ENCODE data around the gene SLC6A1.

The SLC6A1 gene

DNA sequence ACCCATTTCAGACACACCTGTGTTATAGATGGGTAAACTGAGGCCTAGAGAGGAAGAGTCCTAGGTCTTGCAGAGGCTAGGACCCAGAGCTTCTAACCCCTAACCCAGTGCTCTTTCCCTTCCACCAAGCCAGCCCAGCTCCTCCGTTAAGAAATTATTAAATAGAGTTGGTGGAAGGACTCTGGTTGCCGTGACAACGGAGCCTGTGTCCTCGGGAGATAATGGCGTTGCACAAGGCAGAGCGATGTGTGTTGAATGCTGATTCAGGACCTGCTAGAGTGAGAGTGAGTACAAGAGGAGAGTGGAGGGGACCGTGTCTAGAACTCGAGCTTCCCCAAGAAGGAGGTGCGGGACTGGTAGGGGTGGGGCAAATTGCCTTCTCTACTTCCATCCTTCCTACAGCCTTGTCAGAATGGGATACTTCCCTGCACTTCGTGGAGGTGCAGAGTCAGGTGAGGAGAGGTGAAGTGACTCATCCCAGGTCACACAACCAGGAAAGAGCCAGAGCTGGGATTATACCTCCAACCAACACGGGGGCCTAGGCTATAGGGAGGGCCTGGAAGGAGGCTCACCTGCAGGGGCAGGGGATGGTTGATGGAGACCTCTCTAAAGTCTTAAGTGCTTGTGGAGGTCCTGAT lies 8.6 kb downstream of the SLC6A1 start:
- no peak for ATAC-seq
- TF ChIP-seq ZNF565 (CRISPR knock-in tag; conservative IDR thresholded peaks at IDR 0.05; ENCODE audit: low read depth) (no peak), RARB (CRISPR knock-in tag; IDR thresholded peaks at IDR 0.05) (no peak), ZC3H10 (CRISPR knock-in tag; IDR thresholded peaks at IDR 0.05) (no peak), SNAI2 (CRISPR knock-in tag; IDR thresholded peaks at IDR 0.05) (no peak), ZNF70 (CRISPR knock-in tag; IDR thresholded peaks at IDR 0.05) (no peak), ZFP30 (CRISPR knock-in tag; IDR thresholded peaks at IDR 0.05) (no peak), ZNF8 (CRISPR knock-in tag; IDR thresholded peaks at IDR 0.05) (no peak), ARNTL (CRISPR knock-in tag; IDR thresholded peaks at IDR 0.05; ENCODE audit: borderline replicate concordance, low read depth) (no peak), PPARA (CRISPR knock-in tag; IDR thresholded peaks at IDR 0.05; ENCODE audit: borderline replicate concordance) (no peak), ZFP3 (CRISPR knock-in tag; IDR thresholded peaks at IDR 0.05) (no peak), TOX (CRISPR knock-in tag; IDR thresholded peaks at IDR 0.05; ENCODE audit: borderline replicate concordance) (no peak), GLIS3 (CRISPR knock-in tag; IDR thresholded peaks at IDR 0.05) (no peak), ESRRG (CRISPR knock-in tag; IDR thresholded peaks at IDR 0.05) (no peak), TCF4 (CRISPR knock-in tag; IDR thresholded peaks at IDR 0.05; ENCODE audit: borderline replicate concordance) (no peak)
- TF ChIP-seq, protein P1, sequence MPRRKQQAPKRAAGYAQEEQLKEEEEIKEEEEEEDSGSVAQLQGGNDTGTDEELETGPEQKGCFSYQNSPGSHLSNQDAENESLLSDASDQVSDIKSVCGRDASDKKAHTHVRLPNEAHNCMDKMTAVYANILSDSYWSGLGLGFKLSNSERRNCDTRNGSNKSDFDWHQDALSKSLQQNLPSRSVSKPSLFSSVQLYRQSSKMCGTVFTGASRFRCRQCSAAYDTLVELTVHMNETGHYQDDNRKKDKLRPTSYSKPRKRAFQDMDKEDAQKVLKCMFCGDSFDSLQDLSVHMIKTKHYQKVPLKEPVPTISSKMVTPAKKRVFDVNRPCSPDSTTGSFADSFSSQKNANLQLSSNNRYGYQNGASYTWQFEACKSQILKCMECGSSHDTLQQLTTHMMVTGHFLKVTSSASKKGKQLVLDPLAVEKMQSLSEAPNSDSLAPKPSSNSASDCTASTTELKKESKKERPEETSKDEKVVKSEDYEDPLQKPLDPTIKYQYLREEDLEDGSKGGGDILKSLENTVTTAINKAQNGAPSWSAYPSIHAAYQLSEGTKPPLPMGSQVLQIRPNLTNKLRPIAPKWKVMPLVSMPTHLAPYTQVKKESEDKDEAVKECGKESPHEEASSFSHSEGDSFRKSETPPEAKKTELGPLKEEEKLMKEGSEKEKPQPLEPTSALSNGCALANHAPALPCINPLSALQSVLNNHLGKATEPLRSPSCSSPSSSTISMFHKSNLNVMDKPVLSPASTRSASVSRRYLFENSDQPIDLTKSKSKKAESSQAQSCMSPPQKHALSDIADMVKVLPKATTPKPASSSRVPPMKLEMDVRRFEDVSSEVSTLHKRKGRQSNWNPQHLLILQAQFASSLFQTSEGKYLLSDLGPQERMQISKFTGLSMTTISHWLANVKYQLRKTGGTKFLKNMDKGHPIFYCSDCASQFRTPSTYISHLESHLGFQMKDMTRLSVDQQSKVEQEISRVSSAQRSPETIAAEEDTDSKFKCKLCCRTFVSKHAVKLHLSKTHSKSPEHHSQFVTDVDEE (CRISPR knock-in tag; IDR thresholded peaks at IDR 0.05), result no peak
- TF ChIP-seq, protein P2, sequence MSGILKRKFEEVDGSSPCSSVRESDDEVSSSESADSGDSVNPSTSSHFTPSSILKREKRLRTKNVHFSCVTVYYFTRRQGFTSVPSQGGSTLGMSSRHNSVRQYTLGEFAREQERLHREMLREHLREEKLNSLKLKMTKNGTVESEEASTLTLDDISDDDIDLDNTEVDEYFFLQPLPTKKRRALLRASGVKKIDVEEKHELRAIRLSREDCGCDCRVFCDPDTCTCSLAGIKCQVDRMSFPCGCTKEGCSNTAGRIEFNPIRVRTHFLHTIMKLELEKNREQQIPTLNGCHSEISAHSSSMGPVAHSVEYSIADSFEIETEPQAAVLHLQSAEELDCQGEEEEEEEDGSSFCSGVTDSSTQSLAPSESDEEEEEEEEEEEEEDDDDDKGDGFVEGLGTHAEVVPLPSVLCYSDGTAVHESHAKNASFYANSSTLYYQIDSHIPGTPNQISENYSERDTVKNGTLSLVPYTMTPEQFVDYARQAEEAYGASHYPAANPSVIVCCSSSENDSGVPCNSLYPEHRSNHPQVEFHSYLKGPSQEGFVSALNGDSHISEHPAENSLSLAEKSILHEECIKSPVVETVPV (CRISPR knock-in tag; IDR thresholded peaks at IDR 0.05), result no peak
- TF ChIP-seq, protein P3, sequence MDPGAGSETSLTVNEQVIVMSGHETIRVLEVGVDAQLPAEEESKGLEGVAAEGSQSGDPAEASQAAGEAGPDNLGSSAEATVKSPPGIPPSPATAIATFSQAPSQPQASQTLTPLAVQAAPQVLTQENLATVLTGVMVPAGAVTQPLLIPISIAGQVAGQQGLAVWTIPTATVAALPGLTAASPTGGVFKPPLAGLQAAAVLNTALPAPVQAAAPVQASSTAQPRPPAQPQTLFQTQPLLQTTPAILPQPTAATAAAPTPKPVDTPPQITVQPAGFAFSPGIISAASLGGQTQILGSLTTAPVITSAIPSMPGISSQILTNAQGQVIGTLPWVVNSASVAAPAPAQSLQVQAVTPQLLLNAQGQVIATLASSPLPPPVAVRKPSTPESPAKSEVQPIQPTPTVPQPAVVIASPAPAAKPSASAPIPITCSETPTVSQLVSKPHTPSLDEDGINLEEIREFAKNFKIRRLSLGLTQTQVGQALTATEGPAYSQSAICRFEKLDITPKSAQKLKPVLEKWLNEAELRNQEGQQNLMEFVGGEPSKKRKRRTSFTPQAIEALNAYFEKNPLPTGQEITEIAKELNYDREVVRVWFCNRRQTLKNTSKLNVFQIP (CRISPR knock-in tag; IDR thresholded peaks at IDR 0.05; ENCODE audit: borderline replicate concordance, low read depth), result no peak

DNA sequence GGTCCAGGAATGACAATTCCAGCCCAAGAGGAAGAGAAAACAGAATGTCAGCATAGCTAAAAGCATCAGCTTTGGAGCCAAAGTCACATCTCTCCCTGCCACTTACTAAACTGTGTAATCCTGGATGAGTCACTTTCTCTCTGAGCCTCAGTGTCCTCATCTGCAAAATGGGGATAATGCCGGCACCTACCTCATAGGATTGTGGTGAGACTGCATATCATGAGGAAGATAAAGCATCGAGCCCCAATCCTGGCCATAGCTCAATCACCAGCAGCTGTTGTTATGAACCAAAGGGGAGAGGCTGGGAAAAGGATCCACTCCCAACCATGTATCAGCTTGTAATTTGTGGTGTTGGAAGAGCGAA lies 9.1 kb downstream of the SLC6A1 start:
- ATAC-seq, result no peak
- TF ChIP-seq PPARA (CRISPR knock-in tag; IDR thresholded peaks at IDR 0.05; ENCODE audit: borderline replicate concordance) (no peak), ZC3H10 (CRISPR knock-in tag; IDR thresholded peaks at IDR 0.05) (no peak), PATZ1 (CRISPR knock-in tag; IDR thresholded peaks at IDR 0.05; ENCODE audit: borderline replicate concordance) (no peak), RARB (CRISPR knock-in tag; IDR thresholded peaks at IDR 0.05) (no peak), CREB5 (CRISPR knock-in tag; IDR thresholded peaks at IDR 0.05; ENCODE audit: low read depth) (no peak), ESRRG (CRISPR knock-in tag; IDR thresholded peaks at IDR 0.05) (no peak), TOX (CRISPR knock-in tag; IDR thresholded peaks at IDR 0.05; ENCODE audit: borderline replicate concordance) (no peak), SNAI2 (CRISPR knock-in tag; IDR thresholded peaks at IDR 0.05) (no peak), OSR1 (CRISPR knock-in tag; IDR thresholded peaks at IDR 0.05) (no peak), ZNF8 (CRISPR knock-in tag; IDR thresholded peaks at IDR 0.05) (no peak), GLIS3 (CRISPR knock-in tag; IDR thresholded peaks at IDR 0.05) (no peak), ZFP30 (CRISPR knock-in tag; IDR thresholded peaks at IDR 0.05) (no peak), TCF4 (CRISPR knock-in tag; IDR thresholded peaks at IDR 0.05; ENCODE audit: borderline replicate concordance) (no peak)
- TF ChIP-seq, protein P2 (CRISPR knock-in tag; IDR thresholded peaks at IDR 0.05), result no peak
